ENCODE measurements around the gene OCA2.

OCA2 gene

DNA sequence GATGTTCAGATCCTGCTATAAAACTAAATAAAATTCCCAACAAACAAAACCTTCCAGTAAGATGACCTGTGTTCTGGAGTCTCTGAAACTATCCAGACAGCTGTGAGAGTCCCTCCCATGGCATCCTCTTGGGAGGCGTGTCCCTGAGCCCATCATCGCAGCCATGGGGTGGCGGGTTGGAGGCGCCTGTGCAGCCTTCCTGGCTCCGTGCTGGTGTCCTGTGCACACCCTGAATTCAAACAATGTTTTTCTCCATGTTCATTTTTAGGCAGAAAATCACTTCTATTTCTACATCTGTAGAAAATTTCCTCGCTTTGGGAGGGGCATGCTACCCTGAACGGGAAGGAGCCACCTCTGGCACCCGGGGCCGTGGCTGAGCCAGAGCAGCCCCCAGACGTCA lies 19.4 kb upstream of the OCA2 start:
- DNase-seq = no peak

DNA sequence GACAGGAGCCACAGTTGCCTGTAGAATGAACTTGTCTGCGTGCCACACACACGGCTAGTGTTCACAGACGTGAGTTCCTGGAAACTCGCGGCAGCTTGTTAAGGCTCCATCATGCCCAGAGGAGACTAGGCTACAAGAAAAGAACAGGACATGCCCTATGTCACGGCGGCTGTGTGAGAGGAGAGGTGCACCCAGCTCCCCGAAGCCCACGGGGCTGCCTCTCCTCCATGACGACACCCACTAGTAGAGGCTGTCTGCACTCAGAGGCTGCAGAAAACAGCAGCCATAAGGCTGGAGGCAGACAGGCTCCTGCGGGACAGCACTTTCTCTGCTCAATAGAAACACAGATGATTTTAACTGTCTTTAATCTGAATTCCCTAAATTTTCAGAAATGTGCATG lies 19.0 kb upstream of the OCA2 start:
- DNase-seq = no peak

DNA sequence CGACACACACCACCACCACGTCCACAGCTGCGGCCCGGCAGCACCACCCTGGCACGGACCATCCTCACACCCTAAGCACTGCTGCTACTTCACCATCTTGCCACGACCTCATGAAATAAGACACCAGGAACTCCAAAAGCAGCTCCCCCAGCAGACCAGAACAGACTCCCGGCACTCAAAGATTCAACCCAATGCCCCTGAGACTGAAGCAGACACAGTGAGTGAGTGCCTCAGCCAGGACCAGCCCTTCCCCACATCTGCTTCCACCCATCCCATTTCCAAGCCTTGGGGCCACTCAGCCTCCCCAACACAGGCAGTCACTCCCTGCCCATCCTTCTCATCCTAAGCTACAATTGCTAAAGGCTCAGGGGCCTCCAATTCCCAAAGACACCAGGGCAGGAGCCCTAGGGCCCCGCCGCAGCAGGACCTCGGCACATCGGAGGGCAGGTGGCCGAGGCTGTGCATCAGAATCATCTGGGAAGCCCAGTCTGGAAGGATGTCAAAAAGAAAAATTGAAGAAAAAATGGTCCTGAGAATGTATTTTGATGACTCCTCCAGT lies 18.4 kb upstream of the OCA2 start:
- DNase-seq = no peak

- DNase-seq = no peak
Measured at GRCh38 chr15:28116521-28117431, 17.7 kb upstream of the OCA2 start.

DNA sequence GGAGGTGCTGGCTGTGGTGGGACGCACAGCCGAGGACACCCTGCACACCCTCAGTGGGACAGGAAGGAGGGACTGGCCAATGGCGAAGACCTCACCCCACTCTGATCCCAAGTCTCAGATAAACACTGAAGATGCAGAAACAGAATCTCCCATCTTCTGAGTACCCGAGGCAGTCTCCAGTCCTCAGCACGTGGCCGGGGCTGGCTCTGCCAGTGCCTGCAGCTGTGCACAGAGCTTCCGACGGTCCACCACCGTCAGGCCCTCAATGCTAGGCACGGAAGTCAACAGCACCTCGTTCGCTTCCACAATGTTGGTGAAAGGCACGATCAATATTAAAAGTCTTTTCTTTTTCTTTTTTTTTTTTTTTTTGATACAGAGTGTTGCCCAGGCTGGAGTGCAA lies 16.8 kb upstream of the OCA2 start:
- DNase-seq = no peak

DNA sequence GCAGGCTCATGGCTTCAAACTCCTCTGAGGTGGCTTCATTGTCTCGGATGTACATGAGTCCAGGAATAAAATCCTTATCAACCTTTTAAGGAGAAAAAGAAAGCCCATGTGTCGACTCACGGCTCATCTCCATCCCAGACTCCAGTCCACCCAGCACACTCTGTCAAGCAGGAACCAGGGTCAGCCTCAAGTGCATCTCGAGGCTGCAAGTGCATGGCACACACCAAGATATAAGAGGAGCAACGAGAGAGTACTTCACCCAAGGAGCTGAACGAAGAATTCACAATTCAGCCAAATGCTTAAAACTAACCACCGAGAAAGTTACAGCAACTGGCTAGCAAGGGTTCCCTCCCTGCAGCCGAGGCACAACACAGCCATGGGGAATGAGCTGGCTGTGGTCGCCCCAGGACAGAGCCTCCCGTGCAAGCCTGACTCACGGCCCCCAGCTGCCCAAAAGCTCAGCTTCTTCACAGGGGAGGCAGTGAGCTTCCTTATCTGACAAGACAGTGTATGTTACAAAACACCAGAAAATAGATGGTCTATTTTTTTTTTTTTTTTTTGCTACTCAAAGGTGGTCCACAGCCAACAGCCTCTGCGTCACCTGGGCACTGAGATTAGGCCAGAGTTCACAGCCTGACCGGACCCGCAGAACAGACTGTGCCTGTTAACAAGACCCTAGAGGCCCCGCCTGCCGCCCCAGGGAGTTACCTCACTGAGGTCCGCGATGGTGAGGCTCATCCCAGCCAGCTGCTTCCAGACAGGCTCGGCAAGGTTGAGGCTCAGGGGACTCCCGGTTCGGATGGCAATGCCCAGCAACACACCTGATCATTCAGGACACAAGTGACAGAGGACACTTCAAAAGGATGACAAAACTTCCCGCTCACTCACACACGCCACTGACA lies 15.9 kb upstream of the OCA2 start:
- no peak for DNase-seq

DNA sequence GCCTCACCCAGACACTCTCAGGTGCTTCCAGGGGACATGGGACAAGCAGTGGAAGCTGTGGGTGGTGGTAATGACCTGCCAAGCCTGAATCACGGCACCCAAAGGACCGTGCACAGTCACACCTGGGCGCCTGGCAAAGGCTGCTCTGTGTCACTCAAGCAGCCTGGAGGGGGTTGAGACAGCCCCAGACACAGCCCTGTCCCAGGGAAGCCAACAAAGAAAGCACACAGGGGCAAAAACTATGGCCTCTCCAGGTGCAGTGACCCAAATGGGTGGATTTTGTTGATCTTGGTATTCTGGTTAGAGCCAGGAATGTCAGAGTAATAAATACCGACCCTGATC lies 15.0 kb upstream of the OCA2 start:
- DNase-seq = no peak

DNA sequence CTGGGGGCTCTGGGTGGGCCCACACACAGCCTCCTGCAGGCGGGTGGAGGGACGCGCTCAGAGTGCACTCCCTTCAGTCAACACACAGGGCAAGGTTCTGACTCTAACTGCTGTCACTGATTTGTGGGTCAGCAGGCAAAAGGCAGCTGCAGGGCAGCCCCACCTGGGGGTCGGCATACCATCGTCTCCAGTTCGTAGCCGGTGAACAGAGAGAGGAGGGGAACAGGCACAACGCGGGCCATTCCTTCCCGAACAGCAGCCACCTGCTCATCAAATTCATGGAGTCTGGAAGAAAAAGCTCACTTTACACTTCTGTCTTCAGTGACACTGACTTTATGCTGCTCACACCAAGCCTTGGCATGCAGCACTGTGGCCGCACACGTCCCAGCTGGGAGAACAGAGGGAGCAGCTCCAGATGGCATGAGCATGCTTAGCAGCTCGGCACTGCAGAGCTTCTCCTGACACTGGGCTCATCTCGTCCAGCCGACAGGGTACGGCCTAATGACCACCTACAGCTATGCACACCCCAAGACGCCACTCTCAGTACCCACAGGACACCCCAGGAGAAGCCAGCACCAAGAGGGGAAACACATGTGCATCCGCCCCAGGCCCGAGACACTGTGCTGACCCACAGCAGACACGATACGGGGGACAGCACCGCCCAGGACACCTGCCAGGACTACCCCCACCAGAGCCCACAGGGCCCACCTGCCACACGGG lies 14.4 kb upstream of the OCA2 start:
- no peak for DNase-seq

DNA sequence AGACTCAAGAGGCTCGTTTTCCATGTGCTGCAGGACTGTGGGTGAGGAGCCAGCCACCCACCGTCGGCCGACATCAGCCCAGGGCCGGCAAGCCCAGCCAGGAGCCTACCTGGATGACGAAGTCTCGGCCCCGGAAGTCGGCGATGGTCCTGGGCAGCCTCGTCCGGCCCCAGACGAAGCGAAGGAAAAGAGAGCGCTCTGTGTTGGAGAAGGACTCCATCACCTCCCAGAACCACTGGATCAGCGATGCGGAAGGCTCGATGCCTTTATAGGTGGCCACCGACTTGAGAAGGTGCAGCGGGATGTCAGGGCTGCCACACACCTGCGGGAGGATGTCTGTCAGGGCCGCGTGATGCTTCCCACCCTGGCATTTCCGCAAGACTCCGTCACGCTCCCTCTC lies 13.8 kb upstream of the OCA2 start:
- no peak for DNase-seq

- DNase-seq = no peak
Measured at GRCh38 chr15:28112101-28112760, 13.1 kb upstream of the OCA2 start.

- DNase-seq = no peak
Measured at GRCh38 chr15:28111543-28111942, 12.4 kb upstream of the OCA2 start.

DNA sequence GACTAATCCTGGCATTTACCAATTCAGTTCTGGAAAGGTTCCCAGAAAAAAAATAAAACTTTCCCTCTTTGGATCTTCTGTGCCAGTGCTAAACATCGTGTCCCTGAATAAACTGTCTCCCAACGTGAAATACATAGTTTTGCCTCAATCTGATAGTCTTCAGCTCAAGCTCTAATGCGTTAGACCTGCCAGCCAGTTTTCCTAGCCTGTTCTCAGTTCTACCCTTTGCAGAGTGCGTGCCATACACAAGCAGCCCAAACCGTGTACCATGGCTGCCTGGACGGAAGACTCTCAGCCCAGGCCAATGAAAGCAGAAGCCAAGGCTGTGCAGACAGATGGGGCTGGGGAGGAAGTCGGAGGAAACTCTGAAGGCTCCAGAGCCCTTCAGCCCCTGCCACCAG lies 11.4 kb upstream of the OCA2 start:
- no peak for DNase-seq

GRCh38 chr15:28109626-28110455 lies 10.7 kb upstream of the OCA2 start:
- no peak for DNase-seq

DNA sequence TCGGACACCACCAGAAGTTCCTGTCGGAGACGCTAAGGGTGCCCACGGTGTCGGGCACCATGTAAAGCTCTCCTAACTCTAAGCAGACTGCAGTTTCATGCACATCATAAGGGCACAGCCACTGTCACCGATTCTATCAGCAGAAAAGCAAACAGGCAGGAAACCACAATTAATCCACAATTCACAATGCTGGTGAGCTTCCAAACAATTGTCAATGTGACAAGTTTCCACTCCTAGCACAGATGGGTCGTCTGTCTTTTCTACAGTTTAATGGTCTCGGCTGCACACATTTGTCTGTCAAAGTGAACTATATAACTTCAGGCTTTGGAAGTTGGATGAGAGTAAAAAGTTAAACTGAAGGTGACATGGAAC lies 8.8 kb upstream of the OCA2 start:
- no peak for DNase-seq

- no peak for DNase-seq
Measured at GRCh38 chr15:28107111-28107903, 8.2 kb upstream of the OCA2 start.

DNA sequence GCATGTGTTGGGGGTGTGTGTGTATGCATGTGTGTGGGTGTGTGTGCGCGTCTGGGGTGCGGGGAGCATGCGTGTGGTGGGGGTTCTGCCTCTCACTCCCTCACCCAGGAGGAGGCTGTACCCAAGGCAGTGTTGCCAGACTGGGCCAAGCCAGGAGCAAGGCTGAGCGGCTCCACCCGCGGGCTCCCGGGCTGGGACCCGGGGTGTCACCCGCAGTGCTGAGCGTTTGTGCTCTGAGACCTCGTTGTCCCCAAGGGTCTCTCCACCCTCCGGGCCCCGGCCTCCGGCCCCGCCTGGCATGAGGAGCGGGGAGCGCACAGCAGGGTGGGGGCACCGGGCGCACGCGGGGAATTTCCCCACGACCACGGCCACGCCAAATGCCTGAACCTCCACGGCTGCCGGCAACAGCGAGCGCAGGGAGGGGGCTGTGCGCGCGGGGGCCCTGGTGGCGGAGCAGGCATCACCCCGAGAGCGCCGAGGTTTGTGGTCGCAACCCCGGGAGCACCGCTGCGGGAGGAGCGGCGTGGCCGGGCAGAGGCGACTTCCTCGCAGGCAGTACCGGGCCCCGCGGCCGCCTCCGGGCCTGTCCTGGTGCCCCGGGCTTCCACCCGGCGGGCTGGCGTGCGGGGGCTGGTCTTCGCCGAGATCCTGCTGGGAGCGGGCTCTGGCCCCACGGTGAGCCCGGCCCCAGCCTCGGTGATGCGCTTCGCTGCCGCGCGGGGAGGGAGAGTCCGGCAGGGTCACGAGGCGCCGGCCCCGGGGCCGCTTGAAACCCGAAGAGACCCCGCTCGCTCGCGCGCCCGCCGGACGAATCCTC lies 7.4 kb upstream of the OCA2 start:
- no peak for DNase-seq

DNA sequence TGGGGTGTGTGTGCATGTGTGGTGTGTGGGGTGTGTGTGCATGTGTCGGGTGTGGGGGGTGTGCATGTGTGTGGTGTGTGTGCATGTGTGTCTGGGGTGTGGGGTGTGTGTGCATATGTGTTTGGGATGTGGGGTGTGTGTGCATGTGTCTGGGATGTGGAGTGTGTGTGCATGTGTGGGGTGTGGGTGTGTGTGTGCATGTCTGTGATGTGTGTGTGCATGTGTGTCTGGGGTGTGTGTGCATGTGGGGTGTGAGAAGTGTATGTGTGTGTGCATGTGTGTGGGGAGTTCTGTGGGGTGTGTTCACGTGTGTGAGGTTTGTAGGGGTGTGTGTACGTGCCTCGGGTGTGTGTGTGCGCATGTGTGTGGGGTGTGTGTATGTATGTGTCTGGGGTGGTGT lies 6.7 kb upstream of the OCA2 start:
- DNase-seq = no peak

DNA sequence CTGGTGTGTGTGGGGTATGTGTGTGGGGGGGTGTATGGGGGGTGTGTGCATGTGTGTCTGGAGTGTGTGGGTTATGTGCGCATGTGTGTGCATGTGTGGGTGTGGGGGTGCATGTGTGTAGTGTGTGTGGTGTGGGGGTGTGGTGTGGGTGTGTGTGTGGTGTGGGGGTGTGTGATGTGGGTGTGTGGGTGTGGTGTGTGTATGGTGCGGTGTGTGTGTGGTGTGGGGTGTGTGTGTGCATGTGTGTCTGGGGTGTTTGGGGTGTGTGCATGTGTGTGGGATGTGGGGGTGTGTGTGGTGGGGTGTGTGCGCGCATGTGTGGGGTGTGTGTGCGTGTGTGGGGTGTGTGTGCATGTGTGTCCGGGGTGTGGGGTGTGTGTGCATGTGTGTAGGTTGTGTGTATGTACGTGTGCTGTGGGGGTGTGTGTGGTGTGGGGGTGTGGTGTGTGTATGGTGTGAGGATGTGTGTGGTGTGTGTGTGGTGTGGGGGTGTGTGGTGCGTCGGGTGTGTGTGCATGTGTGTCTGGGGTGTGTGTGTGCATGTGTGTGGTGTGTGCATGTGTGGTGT lies 6.2 kb upstream of the OCA2 start:
- no peak for DNase-seq

DNA sequence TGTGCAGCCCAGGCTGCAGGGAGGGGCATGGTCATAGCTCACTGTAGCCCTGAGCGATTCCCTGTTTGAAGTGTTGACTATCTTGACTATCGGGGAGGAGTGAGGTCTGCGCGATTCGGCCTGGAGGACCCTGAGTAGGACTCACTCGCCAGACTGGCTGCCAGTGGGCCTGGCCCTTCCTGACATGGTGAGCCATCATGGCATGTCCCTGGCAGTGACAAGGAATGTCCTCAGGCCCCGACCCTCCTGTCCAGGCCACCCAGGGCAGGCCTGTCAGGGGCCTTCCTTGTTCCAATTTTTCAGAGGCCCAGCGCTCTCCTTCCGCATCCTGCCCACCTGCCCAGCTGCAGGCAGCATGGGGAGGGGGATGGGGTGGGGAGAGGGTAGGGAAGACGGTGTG lies 5.2 kb upstream of the OCA2 start:
- DNase-seq = no peak

DNA sequence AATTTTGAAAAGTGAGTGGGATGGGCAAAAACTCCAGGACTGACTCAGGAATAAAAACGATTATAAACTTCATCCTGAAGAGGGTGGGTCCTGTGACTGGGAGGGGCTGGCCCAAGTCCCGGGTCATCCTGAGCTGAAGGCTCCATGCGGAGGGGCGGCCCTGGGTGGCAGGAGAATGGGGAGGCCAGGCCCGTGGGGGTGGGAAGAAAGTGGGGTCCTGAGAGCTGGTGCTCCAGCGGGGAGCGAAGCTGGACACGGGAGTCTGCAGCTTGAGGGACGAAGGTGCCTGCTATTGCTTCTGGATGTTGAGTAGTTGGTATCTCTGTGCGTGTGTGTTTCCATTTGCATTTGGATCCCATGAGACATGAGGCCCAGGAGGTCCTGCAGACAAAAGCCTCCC lies 4.7 kb upstream of the OCA2 start:
- DNase-seq = no peak
